Liver (tissue), 2 donors: ENCODE data around the gene RAI1.

Experiments used
- JUND ChIP-seq, 2 donors: IDR thresholded peaks; 2 replicates each; pipeline ENCODE4 v1.6.1; 2016; ENCODE audit warnings: antibody characterized with exemption in 2 of 2
- RAD21 ChIP-seq, 2 donors: IDR thresholded peaks; 2 replicates each; pipeline ENCODE4 v1.6.1; 2016; ENCODE audit warnings: antibody characterized with exemption in 2 of 2, mild to moderate bottlenecking in 2 of 2
- SP1 ChIP-seq: IDR thresholded peaks from 2 replicates; pipeline ENCODE4 v1.6.1; 2018; ENCODE audit warnings: antibody characterized with exemption, mild to moderate bottlenecking
- donor health status: healthy.

GRCh38 chr17:17661834-17662385 lies 19.3 kb upstream of the RAI1 start:
- no peak for TF ChIP-seq SP1
- TF ChIP-seq JUND (IDR thresholded peaks at IDR 0.05): no peak
- TF ChIP-seq RAD21 (IDR thresholded peaks at IDR 0.05): no peak
